Measurements from ENCODE around the gene THRB. TPM values are rescaled to one million over a fixed set of nuclear protein-coding genes. Genes with fewer than 3 reads are reported as not detected.

THRB gene
- total and polyA plus RNA-seq, 2 donors (not counting 3 experiments of a cell fraction or from before 2014, with no cell fraction given): 0.06 TPM; not detected in 1

GRCh38 chr3:24310887-24311286 lies 183.8 kb downstream of the THRB start:
- BruUV-seq (replicated peaks): no TSS peak
- no peak overlapping the region for H3K9ac ChIP-seq (replicated peaks; ENCODE audit: extremely low read depth, insufficient read depth, low read length)
- no peaks in the 10 kb centered on the region for H4K20me1 ChIP-seq (replicated peaks; ENCODE audit: control insufficient read depth, extremely low read depth, insufficient read depth, low read length)
- dilution Hi-C loops (cut with MboI; ENCODE audit: extremely low pct_ligation_motif_present, low sequenced_read_pairs) (no loop called here), intact Hi-C loops (cut with micrococcal nuclease) (no loop called here)
- no peaks in the 10 kb centered on the region for H3K9me1 ChIP-seq (replicated peaks; ENCODE audit: control insufficient read depth, extremely low read depth, insufficient read depth, low read length)
- no peaks in the 10 kb centered on the region for H3K36me3 ChIP-seq (ENCODE audit: control insufficient read depth in 2 of 2, extremely low read depth in 1 of 2, insufficient read depth in 2 of 2, low read length in 2 of 2)
- TF ChIP-seq POLR2A (IDR thresholded peaks at IDR 0.05; ENCODE audit: low read depth, low read length): no peak
- no peak for TF ChIP-seq CTCF (IDR thresholded peaks at IDR 0.05; ENCODE audit: extremely low read depth in 1 of 2, insufficient read depth in 1 of 2, low read depth in 1 of 2, low read length in 2 of 2)
- TF ChIP-seq POLR2AphosphoS5 (IDR thresholded peaks at IDR 0.05; ENCODE audit: insufficient read depth, low read depth, low read length): no peak
- no peak for TF ChIP-seq JUN (IDR thresholded peaks at IDR 0.05; ENCODE audit: borderline replicate concordance, insufficient read depth, insufficient read length, low read depth)
- ChIA-PET POLR2A (no interaction called here), CTCF (no interaction called here)
- no peak overlapping the region for H3K27ac ChIP-seq (ENCODE audit: insufficient read depth, low read depth, low read length)
- peaks cover 0 to 2% of the 10 kb centered on the region in 2 experiments for H3K27me3 ChIP-seq (ENCODE audit: control insufficient read depth in 2 of 2, insufficient read depth in 2 of 2, low read length in 2 of 2)
- H3K79me2 ChIP-seq (ENCODE audit: control insufficient read depth, insufficient read depth, low read length): no peaks in the 10 kb centered on the region
- no peak overlapping the region for H3K4me2 ChIP-seq (ENCODE audit: insufficient read depth, low read length)
- H3K4me3 ChIP-seq (replicated peaks in 1 of 3; ENCODE audit: insufficient read depth in 1 of 3, low read depth in 1 of 3, low read length in 3 of 3): no peak overlapping the region
- no peaks in the 10 kb centered on the region for H3K9me3 ChIP-seq (replicated peaks; ENCODE audit: control insufficient read depth, insufficient read depth, low read length)
- DNase-seq (ENCODE audit: low read depth, low spot score) (no peak), FAIRE-seq (no peak)
- H3K4me1 ChIP-seq (ENCODE audit: control insufficient read depth, extremely low read depth, insufficient read depth, low read length): no peaks in the 10 kb centered on the region
- H2AFZ ChIP-seq (ENCODE audit: low read depth, low read length): no peak overlapping the region

- dilution Hi-C loops (cut with MboI; ENCODE audit: extremely low pct_ligation_motif_present, low sequenced_read_pairs): no loop called here
- H3K4me1 ChIP-seq (ENCODE audit: control insufficient read depth, extremely low read depth, insufficient read depth, low read length): no peaks in the 10 kb centered on the region
- H3K27me3 ChIP-seq (ENCODE audit: control insufficient read depth in 2 of 2, insufficient read depth in 2 of 2, low read length in 2 of 2): no peaks in the 10 kb centered on the region
- CTCF ChIA-PET: interaction anchor here (0.5 kb wide), 1 partner anchor 206 kb away, joined by 3 read pairs; no protein-coding TSS in a partner anchor
- no TSS peak for BruUV-seq (replicated peaks)
- intact Hi-C loops (cut with micrococcal nuclease): no loop called here
- no peaks in the 10 kb centered on the region for H3K9me3 ChIP-seq (replicated peaks; ENCODE audit: control insufficient read depth, insufficient read depth, low read length)
- POLR2A ChIA-PET: no interaction called here
- H2AFZ ChIP-seq (ENCODE audit: low read depth, low read length): no peak overlapping the region
- DNase-seq (ENCODE audit: low read depth, low spot score) (no peak), FAIRE-seq (no peak)
- no peaks in the 10 kb centered on the region for H3K36me3 ChIP-seq (ENCODE audit: control insufficient read depth in 2 of 2, extremely low read depth in 1 of 2, insufficient read depth in 2 of 2, low read length in 2 of 2)
- no peak overlapping the region for H3K4me2 ChIP-seq (ENCODE audit: insufficient read depth, low read length)
- no peak overlapping the region for H3K9ac ChIP-seq (replicated peaks; ENCODE audit: extremely low read depth, insufficient read depth, low read length)
- TF ChIP-seq JUN (IDR thresholded peaks at IDR 0.05; ENCODE audit: borderline replicate concordance, insufficient read depth, insufficient read length, low read depth) (no peak), MYC (IDR thresholded peaks at IDR 0.05; ENCODE audit: low read depth, low read length) (no peak), GATA2 (IDR thresholded peaks at IDR 0.05; ENCODE audit: insufficient read depth, insufficient read length, low read depth, low read length) (no peak), EZH2 (IDR thresholded peaks at IDR 0.05; ENCODE audit: borderline replicate concordance, low read depth, low read length, severe bottlenecking) (no peak), MAX (IDR thresholded peaks at IDR 0.05; ENCODE audit: insufficient read depth, insufficient read length) (no peak), POLR2A (IDR thresholded peaks at IDR 0.05; ENCODE audit: low read depth, low read length) (no peak), CTCF (IDR thresholded peaks at IDR 0.05; ENCODE audit: extremely low read depth in 1 of 2, insufficient read depth in 1 of 2, low read depth in 1 of 2, low read length in 2 of 2) (no peak), POLR2AphosphoS5 (IDR thresholded peaks at IDR 0.05; ENCODE audit: insufficient read depth, low read depth, low read length) (no peak), FOS (IDR thresholded peaks at IDR 0.05; ENCODE audit: borderline replicate concordance, insufficient read depth, low read length) (no peak)
- no peak overlapping the region for H3K4me3 ChIP-seq (replicated peaks in 1 of 3; ENCODE audit: insufficient read depth in 1 of 3, low read depth in 1 of 3, low read length in 3 of 3)
- H3K79me2 ChIP-seq (ENCODE audit: control insufficient read depth, insufficient read depth, low read length): no peaks in the 10 kb centered on the region
- H3K27ac ChIP-seq (ENCODE audit: insufficient read depth, low read depth, low read length): no peak overlapping the region
- no peaks in the 10 kb centered on the region for H3K9me1 ChIP-seq (replicated peaks; ENCODE audit: control insufficient read depth, extremely low read depth, insufficient read depth, low read length)
- H4K20me1 ChIP-seq (replicated peaks; ENCODE audit: control insufficient read depth, extremely low read depth, insufficient read depth, low read length): no peaks in the 10 kb centered on the region
These were observed 188.1 kb downstream of the THRB start for GRCh38 chr3:24306518-24306917.

All from endothelial cell of umbilical vein (primary cell).